Right renal cortex interstitium (tissue), 3 donors: ENCODE results near the gene CDH2. TPM values are rescaled to one million over a fixed set of nuclear protein-coding genes. Genes with fewer than 3 reads are reported as not detected.

Experiments
- DNase-seq, 3 donors: peaks; one replicate each; pipeline ENCODE4 v3.0.0-alpha.2; 2013; ENCODE audit warnings: low read depth in 3 of 3, low spot score in 2 of 3
- polyA plus RNA-seq, 3 donors: library from polyadenylated mRNA; unstranded; fragments of 120-200 nt; gene quantifications; one replicate each; pipeline ENCODE4 v1.2.1, GENCODE V29; 2013; ENCODE audit not compliant: insufficient read length in 3 of 3

The CDH2 gene
- polyA plus RNA-seq, 3 donors = 81.3 to 93.8 (median 85.4) TPM

DNA sequence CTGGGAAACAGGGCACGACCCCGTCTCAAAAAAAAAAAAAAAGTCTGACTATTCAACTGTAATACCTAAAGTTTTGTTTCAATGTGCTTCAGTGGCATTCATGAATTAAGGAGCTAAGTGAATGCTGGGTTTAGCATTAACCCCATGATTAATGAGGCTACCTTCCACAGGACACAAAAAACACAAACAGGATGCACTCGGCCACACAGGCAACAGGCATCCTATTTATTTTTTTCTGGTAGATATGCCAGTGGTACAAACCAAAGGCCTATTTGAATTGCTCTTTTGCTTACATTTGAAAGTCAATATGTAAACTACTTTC, 48.3 kb downstream of the CDH2 start:
- DNase-seq = no peak

DNA sequence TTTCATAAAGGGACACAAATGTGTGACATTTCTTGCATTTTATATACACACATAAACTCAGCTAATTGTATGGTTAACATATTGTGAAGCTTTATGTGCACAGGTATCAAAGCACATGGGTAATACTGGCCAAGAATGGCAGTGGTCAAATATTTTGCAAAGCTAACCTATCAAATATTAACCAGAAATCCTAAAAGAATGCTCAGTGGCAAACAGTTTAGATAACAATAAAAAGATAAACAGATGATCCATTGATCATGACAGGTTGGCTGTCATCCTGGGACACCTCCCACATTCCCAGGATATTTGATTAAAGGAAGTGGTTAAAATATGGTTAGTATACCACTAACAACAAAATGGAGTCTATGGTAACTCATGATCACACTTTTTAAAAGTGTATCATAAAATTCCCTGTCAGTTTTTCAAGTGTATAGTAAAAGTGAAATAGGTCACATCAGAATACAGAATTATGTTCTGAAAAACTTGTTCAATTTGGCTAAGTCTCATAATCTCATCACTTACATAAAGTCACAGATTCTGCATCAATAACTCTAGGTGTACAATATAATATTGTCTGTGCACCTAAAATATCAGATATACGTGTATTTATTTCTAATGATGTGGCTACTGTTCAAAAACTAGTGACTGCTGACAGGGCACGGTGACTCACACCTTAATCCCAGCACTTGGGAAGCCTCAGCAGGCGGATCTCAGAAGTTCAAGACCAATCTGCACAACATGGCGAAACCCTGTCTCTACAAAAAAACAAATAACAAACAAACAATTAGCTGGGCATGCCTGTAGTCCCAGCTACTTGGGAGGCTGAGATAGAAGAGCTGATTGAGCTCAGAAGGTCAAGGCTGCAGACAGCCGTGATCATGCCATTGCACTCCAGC, 48.9 kb downstream of the CDH2 start:
- no peak for DNase-seq

DNA sequence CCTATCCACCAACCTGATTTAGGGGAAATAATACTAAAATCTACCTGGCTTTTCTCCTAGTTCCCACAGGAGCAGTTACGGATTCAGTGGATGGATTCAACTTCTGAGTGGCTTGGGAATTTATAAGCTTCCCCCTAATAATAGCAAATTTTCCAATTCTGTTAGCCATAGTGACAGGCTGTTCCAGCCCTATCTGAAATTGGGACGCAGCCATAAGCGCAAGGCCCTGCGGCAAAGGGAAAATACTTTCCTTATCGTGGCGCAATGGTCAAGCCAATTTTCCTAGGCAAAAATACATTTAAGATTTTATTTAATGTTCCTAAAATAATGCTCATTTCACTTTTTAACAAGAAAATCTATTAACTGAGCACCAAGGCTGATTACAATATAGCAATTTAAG, 49.7 kb downstream of the CDH2 start:
- DNase-seq = no peak

DNA sequence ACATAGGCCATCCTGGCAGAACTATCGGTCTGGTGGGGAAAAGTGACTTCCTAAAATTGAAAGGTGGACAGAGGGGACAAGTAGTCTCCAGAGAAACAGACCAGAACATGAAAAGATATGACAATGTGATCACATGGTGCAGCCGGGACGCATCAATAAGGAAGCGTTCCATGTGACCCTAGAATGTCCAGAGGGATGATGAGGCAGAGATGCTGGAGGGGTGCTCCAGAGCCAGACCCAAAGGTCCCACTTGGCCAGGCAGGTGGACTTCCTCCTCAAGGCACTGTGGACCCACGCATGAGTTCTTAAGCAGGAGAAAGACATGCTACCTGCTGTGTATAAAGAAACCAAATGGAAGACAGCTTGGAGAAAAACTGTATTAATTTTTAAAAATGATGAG, 50.2 kb downstream of the CDH2 start:
- no peak for DNase-seq

DNA sequence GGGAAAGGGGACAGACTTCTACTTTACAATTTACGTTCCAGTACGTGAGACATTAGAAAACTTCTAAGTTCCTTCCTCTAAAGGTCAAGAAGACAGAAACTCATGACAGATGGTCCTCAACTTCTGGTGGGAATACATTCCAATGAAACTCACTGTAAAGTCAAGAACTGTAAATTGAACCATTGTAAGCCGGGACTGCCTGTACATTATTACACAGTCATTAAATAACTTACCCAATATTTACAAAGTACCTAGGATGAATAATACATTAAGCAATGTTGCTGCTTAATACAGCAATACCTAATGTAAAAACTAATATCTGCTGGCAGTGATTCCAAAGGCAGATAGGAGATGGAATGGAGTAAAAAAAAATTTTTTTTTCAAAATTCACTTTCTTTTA, 51.9 kb downstream of the CDH2 start:
- DNase-seq = no peak

DNA sequence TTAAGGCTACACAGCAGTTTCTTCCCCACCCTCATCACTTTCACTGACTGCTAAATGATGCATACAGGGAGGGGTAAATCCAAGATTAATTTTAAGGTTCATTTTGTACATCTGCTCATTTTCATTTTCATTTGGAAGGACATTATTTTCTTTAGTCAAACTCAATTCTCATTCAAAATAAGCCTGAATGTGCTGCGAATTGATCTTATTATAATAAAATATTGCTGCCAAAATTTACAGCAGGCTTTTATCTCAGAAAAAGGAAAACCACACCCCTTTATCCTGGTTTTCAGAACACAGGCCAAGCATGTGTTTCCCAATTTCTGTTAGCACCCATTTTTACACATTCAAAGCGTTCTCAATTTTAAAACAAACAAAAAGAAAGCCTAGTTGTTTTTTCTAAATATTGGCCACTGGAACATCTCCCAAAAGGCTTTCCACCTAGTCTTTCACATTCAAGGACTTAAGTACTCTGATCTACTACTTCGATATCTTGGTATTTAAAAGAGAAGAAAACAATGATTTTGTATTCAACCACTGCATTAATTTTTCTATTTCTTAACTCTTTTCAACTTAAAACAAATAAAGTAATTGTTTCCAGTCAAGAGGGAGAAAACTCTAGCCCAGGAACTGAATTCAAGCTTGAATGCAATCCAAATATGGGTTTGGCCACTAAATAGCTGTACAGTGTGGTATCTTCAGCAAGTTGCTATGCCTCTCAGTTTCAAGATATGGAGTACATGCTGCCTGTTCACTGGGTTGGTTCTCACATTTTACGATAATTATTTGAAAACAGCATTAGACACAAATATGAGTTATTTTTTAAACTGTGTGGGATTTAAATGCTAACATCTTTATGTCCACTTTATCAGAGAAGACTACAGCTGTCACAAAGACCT, 52.5 kb downstream of the CDH2 start:
- no peak for DNase-seq

DNA sequence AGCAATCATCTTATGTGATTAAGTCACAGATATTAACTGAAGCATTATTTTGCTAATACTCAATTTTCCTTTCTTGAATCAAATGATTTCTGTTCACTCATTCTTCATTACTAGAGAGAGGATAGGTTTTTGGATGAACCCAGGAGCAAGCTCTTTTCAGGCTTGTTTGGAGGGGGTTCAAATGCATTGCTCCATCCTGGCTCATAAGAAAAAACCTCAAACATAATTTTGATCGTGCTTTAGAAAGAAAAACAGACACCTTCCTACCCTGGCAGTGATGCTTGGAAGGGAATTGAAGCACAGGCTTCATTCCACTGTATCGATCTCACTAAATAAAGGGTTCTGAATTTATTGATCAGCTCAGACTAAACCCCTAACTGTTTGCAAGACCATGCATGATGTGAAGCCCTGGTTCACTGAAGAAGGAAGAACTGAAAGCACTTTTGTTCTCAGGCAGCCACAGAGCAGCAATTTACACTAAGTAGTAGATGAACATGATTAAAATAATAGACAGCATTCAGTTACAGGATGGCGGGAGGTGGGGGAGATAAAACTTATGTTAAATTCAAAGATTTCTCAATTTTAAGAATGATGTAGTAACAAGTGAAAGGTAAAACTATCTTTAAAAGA, 53.4 kb downstream of the CDH2 start:
- no peak for DNase-seq

DNA sequence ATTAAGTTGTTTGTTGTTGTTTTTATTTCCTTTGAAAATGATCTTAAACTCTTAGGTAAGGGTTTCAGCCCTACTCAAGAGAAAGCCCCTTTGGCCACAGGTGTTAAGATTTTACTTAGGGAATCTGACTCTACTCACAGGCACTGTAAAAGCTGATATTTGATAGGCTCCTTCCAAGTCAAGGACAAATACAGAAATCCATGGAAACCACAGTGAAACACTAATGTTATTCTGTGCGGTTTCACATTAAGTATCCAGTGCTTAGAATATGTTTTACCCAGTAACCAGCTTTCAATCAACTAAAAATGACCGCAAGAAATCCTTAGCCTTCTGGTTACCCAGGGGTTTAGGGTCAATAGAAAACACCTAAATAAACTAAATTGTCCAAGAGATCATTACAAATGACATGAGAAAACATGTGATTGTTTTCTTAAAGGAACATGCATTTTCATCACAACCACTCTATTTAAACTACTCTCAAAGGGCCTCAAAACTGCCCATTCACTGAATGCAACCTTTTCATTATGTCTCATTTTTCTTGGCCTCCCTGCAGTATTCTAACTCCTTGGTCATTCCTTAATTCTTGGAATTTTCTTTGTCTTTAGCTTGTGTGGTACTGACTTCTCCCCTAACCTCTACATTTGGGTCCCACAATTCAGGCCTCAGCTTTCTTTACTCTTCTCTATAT, 56.0 kb downstream of the CDH2 start:
- DNase-seq = no peak

DNA sequence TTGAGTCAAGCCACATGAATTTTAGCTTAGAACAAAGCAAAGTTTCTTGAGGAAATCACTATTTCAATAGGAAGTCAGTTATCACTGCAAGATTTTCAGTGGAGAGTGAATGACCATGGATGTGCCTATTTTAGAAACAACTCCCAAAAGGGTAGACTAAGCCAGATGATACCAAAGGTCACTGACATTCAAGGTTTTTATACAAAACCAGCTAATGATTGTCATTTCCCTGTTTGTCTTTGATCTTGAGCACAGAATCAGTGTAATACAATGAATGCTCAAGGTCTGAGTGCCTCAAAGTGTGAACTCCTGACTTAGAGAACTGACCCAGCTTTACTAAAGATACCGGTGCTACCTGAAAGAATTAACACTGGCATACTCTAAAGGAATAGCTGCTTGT, 60.5 kb downstream of the CDH2 start:
- no peak for DNase-seq

DNA sequence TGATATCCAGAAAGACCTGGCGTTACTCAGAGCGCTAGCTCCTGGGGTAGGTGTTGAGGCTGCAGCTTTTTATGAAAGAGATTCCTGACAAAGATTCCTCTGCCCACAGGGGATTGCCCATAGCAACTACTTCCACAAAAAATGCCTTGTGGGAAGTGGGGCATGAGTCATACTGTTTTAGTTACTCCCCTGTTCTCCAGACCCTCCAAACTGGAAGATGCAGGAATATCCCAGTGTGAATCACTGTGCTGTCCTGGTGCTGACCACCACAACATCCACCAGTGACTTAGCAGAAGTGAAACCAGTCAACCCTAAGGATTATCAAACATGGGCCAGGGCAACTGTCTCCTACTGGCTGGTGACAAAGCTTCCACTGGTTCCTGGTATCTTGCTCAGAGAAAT, 61.8 kb downstream of the CDH2 start:
- DNase-seq = no peak

DNA sequence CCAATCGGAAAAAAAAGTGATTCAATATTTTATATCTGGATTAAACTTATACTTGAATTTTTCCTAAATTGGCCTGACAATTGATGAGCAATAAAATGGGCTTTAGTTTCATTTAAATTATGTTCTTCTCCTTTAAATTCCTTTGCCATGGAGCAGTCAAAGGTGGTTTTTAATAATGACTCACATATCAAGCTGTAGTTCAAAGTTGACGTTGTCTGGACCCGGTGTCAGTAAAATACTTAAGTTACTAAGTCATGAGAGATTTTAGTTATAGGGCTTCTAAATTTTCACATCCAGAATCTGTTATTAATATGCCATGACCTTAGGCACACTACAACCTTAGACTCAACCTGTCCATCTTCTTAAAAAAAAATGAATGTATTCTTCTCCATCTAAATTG, 62.5 kb downstream of the CDH2 start:
- no peak for DNase-seq

DNA sequence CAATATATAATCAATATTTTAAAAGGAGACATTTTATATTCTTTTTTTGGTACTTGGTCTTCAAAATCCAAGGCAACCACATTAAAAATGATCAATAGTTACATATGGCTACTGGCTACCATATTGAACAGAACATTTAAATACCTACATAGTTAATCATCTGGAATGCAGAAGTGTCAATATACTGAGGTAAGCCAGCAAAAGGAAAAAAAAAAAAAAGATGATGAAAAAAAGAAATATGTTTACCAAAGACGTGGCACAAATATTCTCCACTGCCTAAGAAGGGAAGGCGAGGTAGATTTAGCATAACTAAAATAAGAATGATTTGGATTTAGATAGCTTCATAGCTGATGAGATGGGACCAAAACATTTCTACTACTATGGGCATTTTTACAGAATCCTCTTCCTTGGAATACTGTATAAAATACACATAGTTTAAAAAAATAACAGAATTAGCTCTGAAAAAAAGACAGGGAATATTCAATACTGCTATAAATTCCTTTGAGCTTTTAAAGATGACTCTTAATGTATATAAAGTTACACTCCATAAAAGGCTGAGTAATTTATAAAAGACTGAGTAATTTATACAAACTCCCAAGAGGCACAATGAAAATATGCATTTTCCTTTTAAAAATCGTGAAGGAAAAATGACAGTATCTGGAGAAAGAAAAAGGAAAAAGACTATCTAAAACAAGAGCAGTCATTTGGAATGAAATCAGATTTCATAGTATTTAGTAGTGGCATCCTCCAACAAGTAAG, 63.5 kb downstream of the CDH2 start:
- no peak for DNase-seq

DNA sequence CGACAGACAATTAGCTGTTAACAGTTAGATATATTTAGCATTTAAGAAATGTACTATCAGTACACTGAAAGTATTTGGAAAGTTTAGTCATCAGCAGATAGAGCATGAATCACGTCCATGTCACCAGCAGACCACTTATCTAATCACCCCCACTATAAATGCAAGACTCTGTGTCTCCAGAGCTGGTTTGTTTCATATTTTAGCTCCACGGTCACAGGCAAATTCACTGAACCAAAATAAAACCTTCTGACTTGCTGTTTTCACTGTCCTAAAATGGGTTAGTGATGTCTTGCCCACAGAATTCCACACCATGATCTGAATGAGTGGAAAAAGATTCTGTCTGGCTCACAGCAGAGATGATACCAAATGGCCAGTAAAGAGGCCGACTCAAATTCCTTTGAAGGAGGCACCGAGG, 64.9 kb downstream of the CDH2 start:
- no peak for DNase-seq

DNA sequence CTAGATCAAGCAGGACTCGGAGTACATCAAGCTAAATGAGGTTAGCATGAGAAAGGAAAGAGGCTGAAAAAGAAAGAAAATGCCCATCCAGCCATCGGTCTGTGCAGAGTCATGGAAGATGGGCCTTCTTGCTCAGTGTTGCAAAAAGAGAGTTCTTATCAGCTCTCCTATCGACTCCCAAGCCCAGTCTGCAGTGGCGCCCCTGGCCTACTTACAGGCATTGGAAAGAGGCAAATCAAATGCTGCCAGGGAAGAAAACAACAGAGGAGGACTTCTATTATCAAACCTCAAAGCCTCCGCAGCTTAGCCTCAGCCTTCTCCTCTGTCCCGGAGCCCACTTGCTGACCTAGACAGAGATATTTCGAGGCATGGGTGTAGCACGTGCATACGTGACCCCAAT, 66.0 kb downstream of the CDH2 start:
- DNase-seq = no peak

DNA sequence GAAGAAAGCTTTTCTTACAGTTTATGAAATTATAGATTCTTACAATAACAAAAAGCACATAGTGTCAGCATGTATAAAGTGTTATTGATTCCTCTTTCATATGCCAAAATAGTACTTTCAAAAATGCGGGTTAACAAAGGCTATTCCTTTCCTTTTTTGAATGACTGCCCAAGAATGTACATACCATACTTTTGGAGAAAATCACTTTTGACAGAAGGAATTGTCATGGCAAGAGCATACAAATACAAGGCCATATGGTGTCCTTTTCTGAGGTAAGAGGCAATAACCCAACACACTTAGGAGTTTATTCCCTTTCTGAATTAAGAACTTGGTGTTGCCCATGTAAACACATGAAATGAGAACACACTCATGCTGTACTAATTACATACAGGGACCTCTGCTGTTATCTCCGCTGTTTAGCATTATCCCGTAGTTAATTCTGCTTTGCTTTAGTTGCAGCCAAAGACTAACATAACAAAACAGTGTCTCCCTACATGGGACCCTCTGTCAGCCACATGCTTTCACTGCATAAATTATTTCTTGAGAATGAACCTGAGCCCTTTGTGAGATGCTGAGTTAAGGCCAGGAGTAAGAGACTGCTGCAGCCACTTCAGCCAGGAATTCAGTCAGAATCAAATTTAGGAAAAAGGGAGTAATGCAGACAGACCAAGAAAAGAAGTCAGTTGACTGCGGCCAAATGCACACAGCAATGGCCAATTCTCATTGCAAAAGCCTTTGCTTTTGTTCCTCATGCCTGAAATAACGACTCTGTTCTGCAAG, 67.0 kb downstream of the CDH2 start:
- no peak for DNase-seq

DNA sequence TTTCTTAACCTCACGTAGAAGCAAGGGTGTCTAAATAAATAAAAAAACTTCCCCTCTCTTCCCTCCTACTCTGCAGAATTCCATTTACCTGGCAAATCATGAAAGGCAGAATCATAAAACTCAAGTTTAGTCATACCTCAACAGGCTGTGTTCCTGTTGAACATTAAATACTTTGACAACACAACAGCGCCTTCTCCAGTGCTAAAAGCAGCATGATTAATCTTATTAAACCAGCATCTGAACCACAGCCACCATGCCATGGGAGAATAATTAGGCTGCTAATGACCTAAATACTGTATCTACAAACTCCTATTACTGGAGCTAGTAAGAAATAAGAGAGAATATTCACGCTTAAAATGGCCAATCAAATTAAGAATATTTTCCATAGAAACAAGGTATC, 68.1 kb downstream of the CDH2 start:
- no peak for DNase-seq

DNA sequence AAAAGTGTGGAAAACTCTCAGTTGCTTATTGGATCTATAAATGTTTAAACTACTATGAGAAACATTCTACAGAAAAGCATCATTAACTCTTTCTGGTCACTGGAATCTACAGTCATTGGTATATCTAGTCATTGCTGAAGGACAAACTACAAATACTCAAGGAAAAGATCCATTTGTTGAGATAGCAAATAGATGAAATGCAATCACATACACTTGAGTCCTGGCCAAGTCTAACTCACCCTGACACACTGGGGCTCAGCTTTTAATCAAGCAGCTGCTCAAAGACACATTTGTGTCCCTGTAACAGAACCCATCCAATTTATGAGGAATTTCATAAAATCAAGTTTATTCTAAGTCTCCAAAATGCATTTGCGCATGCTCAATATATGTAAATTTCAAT, 68.7 kb downstream of the CDH2 start:
- DNase-seq = no peak

DNA sequence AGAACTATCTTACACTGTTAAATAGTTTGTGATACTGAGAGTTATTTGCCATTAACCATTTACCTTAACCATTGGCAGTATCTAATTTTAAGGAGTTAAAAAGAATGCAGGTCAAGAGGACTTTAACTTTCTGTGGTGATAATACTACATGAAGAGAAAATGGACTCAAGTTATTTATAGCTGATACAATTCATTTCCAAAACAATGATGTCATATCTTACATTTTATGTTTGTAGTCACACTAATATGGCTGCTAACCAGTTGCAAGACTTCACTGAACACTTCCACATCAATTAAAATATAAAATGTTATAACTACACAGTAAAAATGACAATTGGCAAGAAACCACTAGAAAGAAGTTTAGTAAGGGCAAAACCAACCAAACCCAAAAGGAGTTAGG, 77.7 kb downstream of the CDH2 start:
- DNase-seq = no peak

DNA sequence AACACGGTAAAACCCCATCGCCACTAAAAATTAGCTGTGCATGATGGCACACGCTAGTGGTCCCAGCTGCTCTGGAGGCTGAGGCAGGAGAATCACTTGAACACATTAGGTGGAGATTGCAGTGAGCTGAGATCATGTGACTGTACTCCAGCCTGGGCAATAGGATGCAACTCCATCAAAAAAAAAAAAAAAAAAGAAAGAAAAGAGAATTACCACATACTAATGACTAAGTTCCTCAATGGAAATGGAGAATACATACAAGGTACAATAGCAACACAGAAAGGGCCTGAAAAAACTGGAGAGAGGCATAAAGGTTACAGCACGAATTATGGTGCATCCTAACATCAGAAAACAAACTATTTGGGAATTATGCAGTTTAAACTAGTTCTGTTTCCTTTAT, 81.3 kb downstream of the CDH2 start:
- no peak for DNase-seq
